OCI-LY1 (cell line): ENCODE data around the gene ANTXR1.

Source experiments
- EZH2 ChIP-seq: fragments of 200-600 bp; sonication (generic), shearing (Covaris generic); IDR thresholded peaks from 2 replicates; pipeline ENCODE4 v1.8.0; 2017; ENCODE audit warnings: borderline replicate concordance, mixed run types, mild to moderate bottlenecking, antibody characterized with exemption, low read length, moderate library complexity, mixed read lengths
- TF ChIP-seq, protein P1 (sequence below): fragments of 200-600 bp; sonication (generic), shearing (Covaris generic); IDR thresholded peaks from 2 replicates; pipeline ENCODE4 v1.5.1; 2017; ENCODE audit warnings: mild to moderate bottlenecking, antibody characterized with exemption, low read length, moderate library complexity, mixed read lengths

DNA sequence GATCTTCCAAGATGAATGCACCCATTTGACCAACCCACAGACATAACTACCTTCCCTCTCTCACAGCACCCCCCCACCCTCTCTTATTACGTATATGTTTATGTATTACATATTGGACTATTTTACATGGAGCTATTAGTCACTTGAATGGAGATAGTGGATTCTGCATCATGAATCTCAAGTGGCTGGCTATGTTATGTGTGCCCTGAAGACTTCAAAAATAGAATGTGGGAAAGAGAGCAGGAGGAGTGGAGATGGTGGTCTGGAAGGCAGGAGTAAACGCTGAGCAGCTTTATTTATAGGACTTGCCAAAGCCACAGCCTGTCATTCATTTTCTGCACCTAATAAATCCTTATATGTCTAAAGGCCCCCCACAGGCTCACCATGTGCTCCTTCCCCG is 4.9 kb downstream of the ANTXR1 start:
- TF ChIP-seq, protein P1, sequence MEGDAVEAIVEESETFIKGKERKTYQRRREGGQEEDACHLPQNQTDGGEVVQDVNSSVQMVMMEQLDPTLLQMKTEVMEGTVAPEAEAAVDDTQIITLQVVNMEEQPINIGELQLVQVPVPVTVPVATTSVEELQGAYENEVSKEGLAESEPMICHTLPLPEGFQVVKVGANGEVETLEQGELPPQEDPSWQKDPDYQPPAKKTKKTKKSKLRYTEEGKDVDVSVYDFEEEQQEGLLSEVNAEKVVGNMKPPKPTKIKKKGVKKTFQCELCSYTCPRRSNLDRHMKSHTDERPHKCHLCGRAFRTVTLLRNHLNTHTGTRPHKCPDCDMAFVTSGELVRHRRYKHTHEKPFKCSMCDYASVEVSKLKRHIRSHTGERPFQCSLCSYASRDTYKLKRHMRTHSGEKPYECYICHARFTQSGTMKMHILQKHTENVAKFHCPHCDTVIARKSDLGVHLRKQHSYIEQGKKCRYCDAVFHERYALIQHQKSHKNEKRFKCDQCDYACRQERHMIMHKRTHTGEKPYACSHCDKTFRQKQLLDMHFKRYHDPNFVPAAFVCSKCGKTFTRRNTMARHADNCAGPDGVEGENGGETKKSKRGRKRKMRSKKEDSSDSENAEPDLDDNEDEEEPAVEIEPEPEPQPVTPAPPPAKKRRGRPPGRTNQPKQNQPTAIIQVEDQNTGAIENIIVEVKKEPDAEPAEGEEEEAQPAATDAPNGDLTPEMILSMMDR: no peak
- TF ChIP-seq EZH2: no peak
